ENCODE results near the gene DTL.
"Not testable (repeated sequence)": the region's sequence is repeated elsewhere in the genome, so short reads cannot be mapped to it uniquely, and the experiment has no call there.

DTL gene, protein sequence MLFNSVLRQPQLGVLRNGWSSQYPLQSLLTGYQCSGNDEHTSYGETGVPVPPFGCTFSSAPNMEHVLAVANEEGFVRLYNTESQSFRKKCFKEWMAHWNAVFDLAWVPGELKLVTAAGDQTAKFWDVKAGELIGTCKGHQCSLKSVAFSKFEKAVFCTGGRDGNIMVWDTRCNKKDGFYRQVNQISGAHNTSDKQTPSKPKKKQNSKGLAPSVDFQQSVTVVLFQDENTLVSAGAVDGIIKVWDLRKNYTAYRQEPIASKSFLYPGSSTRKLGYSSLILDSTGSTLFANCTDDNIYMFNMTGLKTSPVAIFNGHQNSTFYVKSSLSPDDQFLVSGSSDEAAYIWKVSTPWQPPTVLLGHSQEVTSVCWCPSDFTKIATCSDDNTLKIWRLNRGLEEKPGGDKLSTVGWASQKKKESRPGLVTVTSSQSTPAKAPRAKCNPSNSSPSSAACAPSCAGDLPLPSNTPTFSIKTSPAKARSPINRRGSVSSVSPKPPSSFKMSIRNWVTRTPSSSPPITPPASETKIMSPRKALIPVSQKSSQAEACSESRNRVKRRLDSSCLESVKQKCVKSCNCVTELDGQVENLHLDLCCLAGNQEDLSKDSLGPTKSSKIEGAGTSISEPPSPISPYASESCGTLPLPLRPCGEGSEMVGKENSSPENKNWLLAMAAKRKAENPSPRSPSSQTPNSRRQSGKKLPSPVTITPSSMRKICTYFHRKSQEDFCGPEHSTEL

DNA sequence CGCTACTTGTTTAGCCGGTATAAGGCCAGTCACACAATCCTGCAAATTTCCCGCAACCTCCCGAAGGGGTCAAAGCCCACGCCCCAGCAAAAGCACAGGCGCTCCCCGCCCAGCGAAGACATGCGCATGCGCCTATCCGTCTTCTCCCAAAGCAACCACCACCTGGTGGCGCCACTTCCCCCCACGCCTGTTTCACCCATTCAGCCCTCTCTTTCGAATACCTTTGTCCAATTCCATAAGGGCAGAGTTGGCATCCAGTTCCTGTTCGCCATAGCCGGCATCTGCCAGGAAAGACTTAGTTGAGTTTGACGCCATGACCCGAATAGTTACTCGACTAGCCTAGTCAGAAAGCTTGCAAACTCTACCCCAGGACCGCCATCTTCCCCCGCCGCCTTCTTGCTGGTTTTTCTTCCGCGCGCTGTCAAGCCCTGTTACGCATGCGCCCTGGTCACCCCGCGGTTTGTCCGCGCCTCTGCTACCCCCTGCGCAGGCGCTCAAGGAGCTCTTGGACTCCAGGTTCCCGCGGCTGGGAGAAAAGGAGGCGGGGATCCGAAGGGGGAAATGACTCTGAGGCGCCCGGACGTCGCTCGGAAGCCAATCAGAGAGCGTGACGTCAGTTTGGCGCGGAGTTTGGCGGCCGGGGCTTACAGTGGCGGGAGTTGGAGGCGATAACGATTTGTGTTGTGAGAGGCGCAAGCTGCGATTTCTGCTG, at the start of gene DTL, which contains the start of gene INTS7:
DTL (plus strand) TSS at position 626 of the 712 bp plus-strand sequence. CDS start 143 bp downstream, outside the sequence.
INTS7 (minus strand) TSS at position 435 of the 712 bp plus-strand sequence; CDS start at position 315, 120 bp downstream.
- DNase-seq (ENCODE audit: low read depth): peak; percentile 98

DNA sequence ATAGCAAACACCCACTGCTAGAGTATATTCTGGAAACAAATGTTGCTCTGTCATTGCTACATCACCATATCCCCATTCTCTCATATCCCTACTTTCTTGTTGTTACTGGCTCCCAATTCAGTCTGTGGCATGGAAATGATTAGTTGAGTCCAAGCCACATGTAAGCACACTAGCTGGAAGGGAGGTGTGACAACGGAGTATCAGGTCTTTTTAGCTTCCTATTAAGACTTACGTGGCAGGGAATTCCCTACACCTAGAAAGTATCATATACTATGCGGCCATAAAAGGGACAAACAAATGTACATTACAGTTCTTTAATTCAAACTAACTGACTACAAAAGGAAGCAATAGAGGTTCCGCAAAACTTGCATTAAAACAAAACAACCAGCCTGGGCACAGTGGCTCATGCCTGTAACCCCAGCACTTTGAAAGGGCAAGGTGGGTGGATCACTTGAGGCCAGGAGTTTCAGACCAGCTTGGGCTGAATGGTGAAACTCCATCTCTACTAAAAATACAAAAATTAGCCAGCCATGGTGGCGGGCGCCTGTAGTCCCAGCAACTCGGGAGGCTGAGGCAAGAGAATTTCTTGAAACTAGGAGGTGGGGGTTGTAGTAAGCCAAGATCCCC, 48.8 kb upstream of the DTL start:
- DNase-seq (ENCODE audit: low read depth): no peak

DNA sequence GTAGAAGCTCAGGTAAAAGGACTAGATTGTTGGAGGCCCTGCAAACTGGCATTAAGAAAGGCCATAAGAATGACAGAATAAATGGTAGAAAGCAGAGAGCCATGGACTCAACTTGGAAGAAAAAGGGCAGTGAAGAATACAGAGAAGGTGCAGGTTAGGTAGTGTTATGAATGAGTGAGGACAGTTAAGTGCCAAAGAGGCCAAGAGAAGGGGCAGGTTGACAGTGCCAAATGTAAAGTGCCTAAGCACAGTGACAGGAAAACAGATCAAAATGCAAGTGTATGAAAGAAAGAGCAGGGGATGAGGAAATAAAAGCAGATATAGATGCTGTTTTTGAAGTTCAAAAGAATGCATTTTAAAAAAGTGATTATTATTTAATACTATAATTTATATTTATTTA, 43.9 kb upstream of the DTL start:
- DNase-seq (ENCODE audit: low read depth): no peak

DNA sequence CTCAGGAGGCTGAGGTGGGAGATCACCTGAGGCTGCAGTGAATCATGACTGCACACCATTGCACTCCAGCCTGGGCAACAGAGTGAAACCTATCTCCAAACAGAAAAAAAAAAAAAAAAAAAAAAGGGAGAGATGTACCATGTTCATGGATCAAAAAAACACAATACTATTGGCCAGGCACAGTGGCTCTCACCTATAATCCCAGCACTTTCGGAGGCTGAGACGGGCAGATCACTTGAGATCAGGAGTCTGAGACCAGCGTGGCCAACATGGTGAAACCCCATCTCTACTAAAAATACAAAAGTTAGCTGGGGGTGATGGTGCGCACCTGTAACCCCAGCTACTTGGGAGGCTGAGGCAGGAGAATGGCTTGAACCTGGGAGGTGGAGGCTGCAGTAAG, 38.1 kb upstream of the DTL start:
- not testable (repeated sequence) for DNase-seq (ENCODE audit: low read depth)

DNA sequence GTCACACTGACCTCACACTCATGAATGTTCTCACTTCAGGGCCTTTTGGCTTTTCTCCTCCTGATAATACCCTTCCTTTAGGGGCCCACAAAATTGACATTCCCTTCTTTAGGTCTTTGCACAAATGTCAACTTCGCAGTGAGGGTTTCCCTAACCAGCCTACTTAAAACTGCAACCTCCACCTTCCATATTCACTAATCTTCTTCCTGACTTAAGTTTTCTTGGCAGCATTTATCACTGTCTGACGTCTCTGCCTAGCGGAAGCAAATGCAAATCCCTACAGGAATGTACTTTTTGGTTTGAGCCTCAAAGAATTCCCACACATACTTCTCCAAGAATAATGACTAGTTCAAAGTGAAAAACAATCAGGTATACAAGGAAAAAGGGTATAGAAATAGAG, 33.0 kb upstream of the DTL start:
- DNase-seq (ENCODE audit: low read depth): no peak

DNA sequence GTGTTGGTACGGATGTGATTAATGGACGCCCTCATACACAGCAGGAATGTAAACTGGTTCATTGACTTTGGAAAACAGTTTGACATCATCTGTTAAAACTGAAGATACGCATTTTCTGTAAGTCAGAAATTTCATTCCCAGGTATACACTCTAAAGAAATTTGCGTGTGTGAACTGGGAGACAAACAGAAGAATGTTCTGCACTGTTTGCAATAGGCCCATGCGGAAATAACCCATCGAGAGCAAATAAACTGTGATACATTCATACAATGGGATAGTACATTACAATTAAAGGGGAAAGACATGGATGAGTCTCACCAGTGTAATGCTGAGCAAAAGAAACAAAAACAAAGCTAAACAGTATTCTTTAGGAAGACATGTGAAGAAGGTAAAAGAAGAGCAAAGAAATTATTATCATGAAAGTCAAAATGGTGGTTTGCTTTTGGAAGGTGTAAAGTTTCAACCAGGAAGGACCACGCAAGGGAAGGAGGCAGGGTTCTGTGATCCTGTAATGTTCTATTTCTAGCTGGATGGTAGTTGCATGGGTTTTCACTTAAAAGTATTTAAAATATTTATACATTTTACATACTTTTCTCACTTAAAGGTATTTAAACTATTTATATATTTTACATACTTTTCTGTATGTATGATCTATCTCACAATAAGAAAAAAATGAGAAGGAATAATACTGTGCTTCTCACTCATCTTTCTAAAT, 30.5 kb upstream of the DTL start:
- no peak for DNase-seq (ENCODE audit: low read depth)

DNA sequence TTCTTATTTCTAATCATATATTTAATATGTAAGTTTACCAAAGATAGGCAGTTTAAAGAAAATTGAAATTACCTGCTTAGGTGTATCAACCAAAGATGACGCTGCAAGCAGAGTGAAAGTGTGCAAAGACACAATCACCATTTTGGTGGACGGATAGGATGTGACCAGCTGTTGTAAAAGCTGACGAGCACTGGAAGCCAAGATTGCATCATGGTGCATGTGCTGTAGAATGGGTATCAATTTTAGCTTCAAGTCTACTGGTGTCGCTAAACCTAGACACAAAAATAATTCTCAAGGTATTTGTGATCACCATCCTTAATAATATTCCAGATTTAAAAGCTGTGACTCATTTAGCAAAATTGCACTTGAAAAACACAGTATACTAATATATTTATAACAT, 28.4 kb upstream of the DTL start:
- no peak for DNase-seq (ENCODE audit: low read depth)

DNA sequence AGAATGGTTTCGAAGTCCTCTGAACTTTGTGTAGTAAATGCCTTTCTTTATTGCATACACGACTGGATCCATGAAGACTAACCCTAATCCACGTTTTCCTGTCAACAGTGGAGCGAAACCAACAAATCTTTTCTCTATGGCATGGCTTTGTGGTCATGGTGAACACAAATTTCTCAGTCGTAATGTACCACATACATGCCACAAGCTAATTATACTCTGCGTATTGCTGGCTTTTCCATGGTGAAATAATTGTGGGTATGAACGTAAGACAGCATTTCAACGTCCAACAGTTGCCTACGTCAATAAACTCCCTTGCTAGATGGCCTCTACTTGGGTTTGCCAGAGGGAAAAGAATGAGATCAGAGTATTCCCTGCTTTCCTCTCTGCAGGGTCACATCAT, 27.7 kb upstream of the DTL start:
- no peak for DNase-seq (ENCODE audit: low read depth)

DNA sequence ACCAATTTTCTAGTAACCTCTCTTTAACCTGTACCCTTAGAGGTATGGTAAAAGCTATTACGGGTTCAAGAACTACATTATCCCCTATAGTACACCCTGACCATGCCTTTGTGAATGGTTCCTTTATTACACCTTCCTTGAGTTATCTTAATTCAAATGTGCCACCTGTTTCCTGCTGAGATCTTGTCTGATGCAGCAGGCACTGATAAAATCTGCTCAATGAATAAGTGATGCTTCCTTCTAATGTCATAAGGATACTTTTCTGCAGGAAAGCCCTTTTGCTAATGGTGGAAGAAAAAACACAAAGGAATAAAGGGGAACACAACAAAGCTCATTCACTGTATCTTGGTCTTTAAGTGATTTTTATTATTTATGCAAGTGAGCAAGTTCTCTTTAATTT, 26.0 kb upstream of the DTL start:
- no peak for DNase-seq (ENCODE audit: low read depth)

DNA sequence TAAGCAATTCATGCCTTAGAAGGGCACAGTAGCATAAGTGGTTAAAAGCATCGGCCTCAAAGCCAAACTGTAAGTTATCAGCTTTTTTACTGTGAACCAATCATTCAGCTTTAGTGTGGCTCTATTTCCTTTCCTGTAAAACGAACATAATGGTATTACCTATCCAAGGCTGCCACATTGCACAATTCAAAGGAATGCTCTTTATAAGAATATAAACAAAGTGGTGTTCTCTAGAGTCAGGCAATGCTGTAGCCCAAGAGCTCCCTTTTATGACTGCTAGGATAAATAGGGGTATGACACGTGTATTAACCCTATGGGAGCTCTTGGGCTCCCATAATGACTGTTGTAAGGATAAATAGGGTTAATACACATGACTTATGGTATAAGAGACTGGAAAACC, 25.5 kb upstream of the DTL start:
- no peak for DNase-seq (ENCODE audit: low read depth)

DNA sequence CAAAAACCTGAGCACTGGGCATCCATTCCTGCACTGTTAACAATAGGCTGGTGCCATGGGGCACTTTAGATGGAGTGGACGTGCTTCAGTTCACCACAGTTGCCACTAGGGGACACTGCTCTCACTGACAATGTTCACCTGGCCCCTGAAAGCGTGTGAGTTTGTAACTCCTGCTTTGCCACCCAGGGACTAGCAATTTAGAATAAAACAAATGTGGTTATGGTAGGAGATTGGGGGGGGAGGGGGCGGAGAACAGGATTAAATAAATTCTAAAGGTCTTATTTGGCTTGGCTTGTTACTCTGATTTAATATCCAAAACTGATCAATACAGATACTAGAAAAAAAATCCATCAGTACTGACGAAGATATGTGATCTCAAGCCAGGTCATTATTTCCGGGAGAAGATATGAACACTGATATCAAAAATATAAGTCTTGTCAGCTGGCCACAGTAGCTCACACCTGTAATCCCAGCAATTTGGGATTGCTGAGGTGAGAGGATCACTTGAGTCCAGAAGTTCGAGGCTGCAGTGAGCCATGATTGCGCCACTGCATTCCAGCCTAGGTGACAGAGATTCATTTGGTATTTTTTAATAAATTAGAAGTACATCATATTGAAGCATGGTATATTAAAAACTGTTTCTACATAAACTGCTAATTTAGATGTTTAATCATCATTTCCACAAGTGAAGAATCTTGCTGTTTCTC, 23.4 kb upstream of the DTL start:
- peak; percentile 48 for DNase-seq (ENCODE audit: low read depth)

DNA sequence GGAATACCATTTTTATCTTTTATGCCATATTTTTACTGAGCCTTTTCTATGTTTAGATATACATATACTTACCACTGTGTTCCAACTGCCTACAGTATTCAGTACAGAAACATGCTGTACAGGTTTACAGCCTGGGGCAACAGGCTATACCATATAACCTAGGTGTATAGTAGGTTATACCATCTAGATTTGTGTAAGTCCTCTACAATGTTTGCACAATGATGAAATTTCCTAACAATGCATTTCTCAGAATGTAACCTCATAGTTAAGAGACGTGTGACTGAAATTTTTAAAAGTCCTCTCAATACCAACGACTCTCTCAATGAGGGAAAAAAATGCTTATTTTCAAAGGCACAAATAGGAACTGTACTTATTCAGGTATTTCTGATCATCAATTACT, 21.9 kb upstream of the DTL start:
- no peak for DNase-seq (ENCODE audit: low read depth)

DNA sequence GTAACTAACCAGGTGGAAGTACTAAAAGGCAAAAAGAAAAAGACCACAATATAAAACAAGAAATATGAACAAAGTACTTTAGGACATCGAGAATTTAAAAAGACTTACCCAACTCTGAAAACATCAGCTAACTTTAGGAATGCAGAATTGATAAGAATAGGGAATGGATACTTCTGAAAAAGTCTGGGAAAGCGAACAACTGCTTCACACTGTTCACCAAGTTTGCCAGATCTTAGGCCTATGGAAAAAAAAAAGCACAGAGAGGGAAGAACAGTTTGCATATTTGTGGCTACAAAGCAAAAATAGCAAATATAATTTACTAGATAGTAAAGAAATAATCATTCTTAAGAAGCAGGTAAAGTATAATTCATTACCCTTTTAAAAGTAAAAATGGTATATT, 14.6 kb upstream of the DTL start:
- no peak for DNase-seq (ENCODE audit: low read depth)

DNA sequence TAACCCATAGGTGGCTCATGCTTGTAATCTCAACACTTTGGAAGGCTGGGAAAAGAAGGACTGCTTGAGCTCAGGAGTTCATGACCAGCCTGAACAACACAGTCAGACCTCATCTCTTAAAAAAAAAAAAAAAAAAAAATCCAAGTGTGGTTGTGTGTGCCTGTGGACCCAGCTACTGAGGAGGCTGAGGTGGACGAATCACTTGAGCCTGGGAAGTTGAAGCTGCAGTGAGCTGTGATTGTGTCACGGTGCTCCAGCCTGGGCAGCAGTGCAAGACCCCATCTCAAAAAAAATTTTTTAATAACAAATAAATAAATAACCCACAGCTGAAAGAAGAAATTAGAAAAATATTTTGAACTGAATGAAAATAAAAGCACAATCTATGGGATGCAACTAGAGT, 14.0 kb upstream of the DTL start:
- DNase-seq (ENCODE audit: low read depth): no peak

DNA sequence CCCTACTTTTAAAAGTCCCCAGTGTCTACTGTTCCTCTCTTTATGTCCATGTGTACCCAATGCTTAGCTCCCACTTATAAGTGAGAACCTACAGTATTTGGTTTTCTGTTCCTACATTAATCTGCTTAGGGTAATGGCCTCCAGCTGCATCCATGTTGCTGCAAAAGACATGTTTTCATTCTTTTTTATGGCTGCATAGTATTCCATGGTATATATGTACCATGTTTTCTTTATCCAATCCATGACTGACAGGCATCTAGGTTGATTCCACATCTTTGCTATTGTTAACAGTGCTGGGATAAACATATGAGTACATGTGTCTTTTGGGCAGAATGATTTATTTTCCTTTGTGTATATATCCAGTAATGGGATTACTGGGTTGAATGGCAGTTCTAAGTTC, 12.6 kb upstream of the DTL start:
- DNase-seq (ENCODE audit: low read depth): not testable (repeated sequence)

DNA sequence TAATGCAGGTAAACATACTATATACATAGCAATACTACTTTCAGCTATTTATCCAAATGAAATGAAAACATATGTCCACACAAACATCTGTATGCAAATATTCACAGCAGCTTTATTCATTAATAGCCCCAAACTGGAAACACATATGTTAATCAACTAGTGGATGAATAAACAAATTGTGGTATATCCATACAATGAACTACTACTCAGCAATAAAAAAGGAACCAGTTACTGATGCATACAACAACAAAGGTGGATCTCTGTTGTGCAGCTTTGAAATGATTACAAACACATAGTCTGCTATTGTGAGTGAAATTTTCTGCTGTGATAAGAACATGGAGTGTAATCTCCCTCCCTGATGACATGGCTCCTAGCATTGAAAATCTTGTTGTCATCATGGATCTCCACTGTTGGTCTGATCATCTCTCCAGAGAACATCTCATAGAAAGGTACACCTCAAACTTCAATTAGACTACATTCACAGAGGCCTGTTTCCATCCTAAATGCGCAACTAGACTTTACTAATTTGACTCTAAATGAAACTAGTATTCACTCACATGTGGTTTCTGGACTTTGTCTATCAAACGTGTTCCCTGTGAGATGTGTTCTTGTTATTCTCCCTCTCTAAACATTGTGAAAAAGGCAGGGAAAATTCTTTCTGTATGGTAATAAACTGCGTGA, 10.9 kb upstream of the DTL start:
- no peak for DNase-seq (ENCODE audit: low read depth)

DNA sequence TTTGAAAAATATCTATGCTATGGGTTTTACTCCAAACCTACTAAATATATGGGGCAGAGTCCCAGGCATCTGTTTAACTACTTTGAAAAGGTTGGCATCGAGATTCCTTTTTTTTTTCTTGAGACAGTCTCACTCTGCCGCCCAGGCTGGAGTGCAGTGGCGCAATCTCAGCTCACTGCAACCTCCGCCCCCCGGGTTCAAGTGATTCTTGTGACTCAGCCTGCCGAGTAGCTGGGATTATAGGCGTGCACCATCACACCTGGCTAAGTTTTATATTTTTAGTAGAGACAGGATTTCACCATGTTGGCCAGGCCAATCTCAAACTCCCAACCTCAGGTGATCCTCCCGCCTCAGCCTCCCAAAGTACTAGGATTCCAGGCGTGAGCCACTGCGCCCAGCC, 7.8 kb upstream of the DTL start:
- not testable (repeated sequence) for DNase-seq (ENCODE audit: low read depth)

DNA sequence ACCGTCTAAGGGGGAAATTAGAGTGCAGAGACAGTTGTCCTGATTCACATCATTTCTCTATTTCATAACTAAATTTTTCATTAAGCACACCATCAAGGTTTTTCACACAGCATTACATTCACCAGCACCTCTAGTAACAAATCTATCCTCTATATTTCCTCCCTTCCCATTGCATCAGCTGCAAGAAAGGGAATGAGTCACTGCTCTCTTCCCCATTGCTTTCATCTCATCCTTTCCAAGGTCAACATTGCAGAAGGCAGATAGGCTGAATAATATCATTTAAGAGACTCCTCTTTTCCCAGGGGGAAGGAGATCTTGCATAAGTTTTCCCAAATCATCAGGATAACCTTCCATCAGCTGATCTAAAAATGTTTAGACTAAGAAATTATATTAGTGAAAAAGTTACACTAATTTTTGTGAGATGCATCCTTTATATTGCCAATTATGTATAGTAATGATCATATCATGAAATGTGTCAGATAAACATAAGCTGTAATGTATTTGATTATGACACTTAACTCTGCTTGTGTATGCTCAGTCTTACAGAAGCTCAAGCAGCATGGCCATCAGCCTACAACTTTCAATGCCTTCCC, 4.5 kb upstream of the DTL start:
- no peak for DNase-seq (ENCODE audit: low read depth)

DNA sequence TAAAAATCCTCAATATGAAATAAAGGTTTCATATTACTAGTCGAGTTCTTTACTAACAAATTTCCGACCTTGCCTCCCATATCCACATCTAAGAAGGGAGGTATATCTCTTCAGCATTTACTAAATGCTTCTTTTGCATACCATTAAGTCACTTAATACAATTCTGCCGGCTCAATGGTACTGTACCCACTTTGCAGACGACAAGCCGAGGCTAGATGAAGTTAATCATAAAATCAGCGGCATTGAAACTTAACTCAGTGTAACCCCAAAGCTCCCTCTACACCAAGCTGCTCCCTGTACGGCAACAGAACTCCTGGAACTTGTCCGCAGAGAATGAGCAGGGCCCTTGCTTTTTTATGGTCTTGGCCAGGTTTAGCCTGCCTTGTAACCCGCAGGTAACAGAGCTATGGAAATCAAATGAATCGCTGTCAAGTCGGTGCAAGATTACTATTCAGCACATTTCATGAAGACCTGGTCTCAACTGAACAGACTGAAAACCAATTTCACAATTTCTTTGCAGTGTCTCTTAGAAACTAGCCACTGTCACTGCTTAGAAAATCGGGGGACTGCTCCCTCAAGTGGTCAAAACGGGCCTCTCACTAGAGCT, 929 bp upstream of the DTL start:
- no peak for DNase-seq (ENCODE audit: low read depth)

Data from activated T-cell treated with anti-CD3 and anti-CD28 coated beads for 24 hours (primary cell).